Heart right ventricle (tissue), 16 donors: ENCODE measurements around the gene IGF2BP2. TPM values are rescaled to one million over a fixed set of nuclear protein-coding genes. Genes with fewer than 3 reads are reported as not detected.
"Not testable (repeated sequence)": the region's sequence is repeated elsewhere in the genome, so short reads cannot be mapped to it uniquely, and the experiment has no call there.

Experiments used
- ATAC-seq, 8 donors: fragments of 200-7000 bp; cut with Tn5 transposase; one replicate each; pipeline ENCODE4 v1.9.1; 2020; ENCODE audit warnings: mild to moderate bottlenecking in 8 of 8, moderate library complexity in 8 of 8, moderate number of reproducible peaks in 1 of 8
- DNase-seq, 2 donors: peaks; one replicate each; pipeline ENCODE4 v3.0.0-alpha.2; 2020
- H3K27ac ChIP-seq, 10 donors: fragments of 200-600 bp; sonication (generic) in 2 of 10; one replicate each; pipeline versions ENCODE4 v1.5.0 to v1.8.0; 2020 to 2022; ENCODE audit warnings: mild to moderate bottlenecking in 3 of 10
- H3K27me3 ChIP-seq, 7 donors: fragments of 200-600 bp; one replicate each; pipeline ENCODE4 v1.8.0; 2021 to 2022; ENCODE audit warnings: mild to moderate bottlenecking in 2 of 7
- H3K36me3 ChIP-seq, 9 donors: fragments of 200-600 bp; sonication (generic) in 1 of 9; one replicate each; pipeline versions ENCODE4 v1.5.0 to v1.8.0; 2020 to 2022; ENCODE audit warnings: mild to moderate bottlenecking in 2 of 9
- H3K4me1 ChIP-seq, 9 donors: fragments of 200-600 bp; sonication (generic) in 1 of 9; one replicate each; pipeline versions ENCODE4 v1.5.0 to v1.8.0; 2020 to 2022; ENCODE audit warnings: mild to moderate bottlenecking in 4 of 9
- H3K4me3 ChIP-seq, 10 donors: fragments of 200-600 bp; sonication (generic) in 2 of 10; one replicate each; pipeline versions ENCODE4 v1.5.0 to v1.8.0; 2020 to 2022; ENCODE audit warnings: mild to moderate bottlenecking in 7 of 10, moderate library complexity in 2 of 10
- H3K9me3 ChIP-seq, 11 donors: fragments of 200-600 bp in 10 of 11; sonication (generic) in 2 of 11; one replicate each; pipeline versions ENCODE4 v1.5.0 to v1.8.0; 2013 to 2022; ENCODE audit warnings: mild to moderate bottlenecking in 2 of 11, control low read depth in 1 of 11, moderate library complexity in 1 of 11
- WGBS, 2 donors: extraction: QIAGEN DNeasy Blood & Tissue Kit; methylation state at CpG; one replicate each; pipeline ENCODE4 v1.1.7; 2013; ENCODE audit warnings: inconsistent platforms in 1 of 2; 5-methylcytosine and 5-hydroxymethylcytosine counted together
- intact Hi-C, 10 donors: fragments of 100-400 bp; cut with DNase I; formaldehyde crosslinking; loops; one replicate each; pipeline versions ENCODE4 v1.11.1 to v1.14.2; 2022
- polyA plus RNA-seq, 2 donors: library from polyadenylated mRNA; stranded (reverse); fragments of 200-250 nt; gene quantifications; one replicate each; pipeline ENCODE4 v1.2.3, GENCODE V29; 2013
- total RNA-seq, 10 donors: library from RNA; stranded (reverse); fragmentation: NEBNext Ultra II Directional in 3 of 10; extraction: Animal tissue kit (Norgen Biotek cat#: 25700) in 3 of 10; gene quantifications; one replicate each; pipeline versions ENCODE4 v1.2.1 to v1.2.4, GENCODE V29; 2021 to 2023
- TF ChIP-seq, protein P1 (sequence below), 9 donors: fragments of 200-600 bp; sonication (generic) in 2 of 9; IDR thresholded peaks; one replicate each; pipeline versions ENCODE4 v1.5.0 to v1.8.0; 2021 to 2022; ENCODE audit warnings: antibody characterized with exemption in 9 of 9, mild to moderate bottlenecking in 5 of 9, moderate library complexity in 1 of 9
- donor health status: Arrhythmogenic right ventricular cardiomyopathy.
- donor health status: ischemic (EF 13 %, LVEDD 7.1; RV severe dilation, severe dysfunction).
- donor health status: healthy with polysubstance abuse.
- donor health status: DM: no; HTN: yes; CAD: no.
- donor health status: DM: no; HTN: no; CAD: no.
- donor health status: ischemic (EF 25% LVEDD 6.9; RV normal size, moderate dysfunction).
- donor health status: ischemic (EF 25% LVEDD 5.7; RV mildly dilated, moderate dysfunction).
- donor health status: healthy.
- donor health status: DM: yes; HTN: yes; CAD: no.
- donor health status: Ischemic cardiomyopathy.
- donor health status: ischemic (EF 35%, LVEDD 5.7; RV mildly dilated, moderate dysfunction).
- donor health status: nonischemic (EF 11% LVEDD 7.7; RV severe dilation, severe dysfunction).
- donor health status: DM: yes; HTN: yes; CAD: no.
- donor health status: PGD.
- donor health status: ischemic (EF 29% LVEDD 5.4; RV normal size, mild dysfunction).
- donor health status: nonischemic (EF 23%, LVEDD 6.1; RV moderate dilation, normal function).

Gene IGF2BP2
- total and polyA plus RNA-seq, 12 donors = 9.4 to 17.8 (median 15.4) TPM

GRCh38 chr3:185859294-185859972 is 34.6 kb upstream of the IGF2BP2 start:
- 88 to 94% methylated on average over 4 of the region's 4 CpGs for WGBS, 2 donors
- Histone ChIP-seq H3K27me3 (no peaks in the 10 kb centered on the region), H3K4me1 (no peaks in the 10 kb centered on the region), H3K36me3 (no peaks in the 10 kb centered on the region), H3K4me3 (no peak overlapping the region), H3K9me3 (peaks cover 0 to 27% (median 11%) of the 10 kb centered on the region in 11 donors), H3K27ac (no peak overlapping the region)
- intact Hi-C loops = no loop called here
- TF ChIP-seq, protein P1, sequence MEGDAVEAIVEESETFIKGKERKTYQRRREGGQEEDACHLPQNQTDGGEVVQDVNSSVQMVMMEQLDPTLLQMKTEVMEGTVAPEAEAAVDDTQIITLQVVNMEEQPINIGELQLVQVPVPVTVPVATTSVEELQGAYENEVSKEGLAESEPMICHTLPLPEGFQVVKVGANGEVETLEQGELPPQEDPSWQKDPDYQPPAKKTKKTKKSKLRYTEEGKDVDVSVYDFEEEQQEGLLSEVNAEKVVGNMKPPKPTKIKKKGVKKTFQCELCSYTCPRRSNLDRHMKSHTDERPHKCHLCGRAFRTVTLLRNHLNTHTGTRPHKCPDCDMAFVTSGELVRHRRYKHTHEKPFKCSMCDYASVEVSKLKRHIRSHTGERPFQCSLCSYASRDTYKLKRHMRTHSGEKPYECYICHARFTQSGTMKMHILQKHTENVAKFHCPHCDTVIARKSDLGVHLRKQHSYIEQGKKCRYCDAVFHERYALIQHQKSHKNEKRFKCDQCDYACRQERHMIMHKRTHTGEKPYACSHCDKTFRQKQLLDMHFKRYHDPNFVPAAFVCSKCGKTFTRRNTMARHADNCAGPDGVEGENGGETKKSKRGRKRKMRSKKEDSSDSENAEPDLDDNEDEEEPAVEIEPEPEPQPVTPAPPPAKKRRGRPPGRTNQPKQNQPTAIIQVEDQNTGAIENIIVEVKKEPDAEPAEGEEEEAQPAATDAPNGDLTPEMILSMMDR (IDR thresholded peaks at IDR 0.05) = no peak
- DNase-seq = no peak
- no peak for ATAC-seq

- DNase-seq = no peak
- no peak overlapping the region for H3K4me3 ChIP-seq
- no peaks in the 10 kb centered on the region for H3K36me3 ChIP-seq
- TF ChIP-seq, protein P1 (IDR thresholded peaks at IDR 0.05) = no peak
- ATAC-seq = no peak
- no peaks in the 10 kb centered on the region for H3K27me3 ChIP-seq
- intact Hi-C loops = no loop called here
- peaks cover 0 to 27% (median 11%) of the 10 kb centered on the region in 11 donors for H3K9me3 ChIP-seq
- 85% methylated on average over 8 of the region's 8 CpGs for WGBS, 2 donors
- no peak overlapping the region for H3K27ac ChIP-seq
- H3K4me1 ChIP-seq = no peaks in the 10 kb centered on the region
Observed at GRCh38 chr3:185858502-185859225, 33.8 kb upstream of the IGF2BP2 start.

DNA sequence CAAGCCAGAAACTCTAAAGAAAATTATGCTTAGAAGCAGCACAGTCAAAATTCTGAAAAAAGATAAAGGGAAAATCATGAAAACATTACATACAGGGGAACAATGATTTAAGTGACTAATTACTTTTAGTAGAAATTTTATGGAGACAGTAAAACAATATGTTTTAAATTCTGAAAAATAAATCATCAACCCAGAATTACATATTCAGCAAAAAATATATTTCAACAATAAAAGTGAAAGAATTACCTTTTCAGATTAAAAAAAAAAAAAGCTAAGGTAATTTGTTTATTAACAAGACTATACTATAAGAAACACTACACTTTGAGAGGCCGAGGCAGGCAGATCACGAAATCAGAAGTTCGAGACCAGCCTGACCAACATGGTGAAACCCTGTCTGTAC is 32.4 kb upstream of the IGF2BP2 start:
- Histone ChIP-seq H3K4me3 (no peak overlapping the region), H3K27ac (no peak overlapping the region), H3K27me3 (no peaks in the 10 kb centered on the region), H3K4me1 (no peaks in the 10 kb centered on the region), H3K9me3 (peaks cover 0 to 27% (median 11%) of the 10 kb centered on the region in 11 donors), H3K36me3 (no peaks in the 10 kb centered on the region)
- WGBS, 2 donors = 83 to 98% methylated on average over 3 of the region's 3 CpGs
- DNase-seq (no peak), ATAC-seq (no peak)
- intact Hi-C loops = no loop called here
- TF ChIP-seq, protein P1 (IDR thresholded peaks at IDR 0.05) = no peak

DNA sequence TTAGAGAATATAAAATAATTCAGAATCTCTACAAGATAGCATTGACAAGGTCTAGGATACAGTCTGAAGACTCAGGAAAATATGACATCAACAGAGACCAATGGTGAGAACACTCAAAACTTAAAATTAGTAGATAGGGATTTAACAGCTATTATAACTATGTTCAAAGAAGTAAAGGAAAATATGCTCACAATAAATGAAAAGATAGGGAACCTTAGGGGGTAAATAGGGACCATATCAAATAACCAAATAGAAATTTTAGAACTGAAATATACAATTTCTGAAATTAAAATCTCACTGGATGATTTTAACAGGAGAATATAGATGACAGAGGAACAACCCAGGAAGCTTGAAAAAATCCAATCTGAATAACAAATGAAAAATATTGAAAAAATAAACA is 31.8 kb upstream of the IGF2BP2 start:
- TF ChIP-seq, protein P1 (IDR thresholded peaks at IDR 0.05) = no peak
- Histone ChIP-seq H3K27me3 (no peaks in the 10 kb centered on the region), H3K4me1 (no peaks in the 10 kb centered on the region), H3K9me3 (peaks cover 0 to 27% (median 11%) of the 10 kb centered on the region in 11 donors), H3K27ac (no peak overlapping the region), H3K36me3 (no peaks in the 10 kb centered on the region), H3K4me3 (no peak overlapping the region)
- no peak for DNase-seq
- no peak for ATAC-seq
- intact Hi-C loops = no loop called here

GRCh38 chr3:185853771-185854170 is 28.9 kb upstream of the IGF2BP2 start:
- peaks cover 0 to 27% (median 11%) of the 10 kb centered on the region in 11 donors for H3K9me3 ChIP-seq
- ATAC-seq, H3K36me3 ChIP-seq, DNase-seq, H3K4me1 ChIP-seq, H3K27ac ChIP-seq, intact Hi-C loops, H3K4me3 ChIP-seq, H3K27me3 ChIP-seq: not testable (repeated sequence)
- WGBS, 2 donors = 92 to 96% methylated on average over 3 of the region's 3 CpGs
